ENCODE results near the gene SH3GL3.
A peak's percentile ranks its signal among the peaks of the same experiment; 100 is the strongest.

The SH3GL3 gene

DNA sequence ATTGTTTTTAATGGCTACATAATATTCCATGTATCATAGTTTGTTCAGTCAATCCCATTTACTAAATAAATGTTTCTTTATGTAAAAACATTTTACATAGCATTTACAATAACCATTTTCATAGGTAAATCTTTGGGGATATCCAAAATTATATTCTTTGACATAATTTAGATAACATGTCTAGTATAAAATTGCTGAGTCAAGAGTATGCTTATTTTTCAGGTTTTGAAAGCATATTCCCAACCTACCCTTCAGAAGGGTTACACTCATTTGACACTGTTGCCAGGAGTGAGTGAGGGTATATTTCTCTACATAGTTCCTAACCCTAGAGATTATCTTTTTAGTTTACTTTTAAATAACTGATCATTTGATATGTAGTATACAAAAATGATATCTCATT is 122.2 kb downstream of the SH3GL3 start:
- Histone ChIP-seq H3K9ac (ENCODE audit: low read depth, low read length, poor library complexity) (no peak overlapping the region), H2AFZ (ENCODE audit: low read length) (no peak overlapping the region), H3K23ac (ENCODE audit: low read depth, low read length, poor library complexity) (no peak overlapping the region), H3K27me3 (ENCODE audit: control insufficient read depth in 3 of 3, insufficient read depth in 3 of 3, low read depth in 1 of 3, low read length in 3 of 3) (no peaks in the 10 kb centered on the region), H3K79me1 (ENCODE audit: low read depth, low read length) (no peaks in the 10 kb centered on the region), H3K4ac (ENCODE audit: low read length) (no peak overlapping the region), H2BK15ac (ENCODE audit: low read length) (no peak overlapping the region), H2AK5ac (ENCODE audit: low read depth, low read length) (no peak overlapping the region), H4K91ac (ENCODE audit: low read depth, low read length, poor library complexity) (no peak overlapping the region), H2BK12ac (ENCODE audit: low read length) (no peak overlapping the region), H2BK120ac (ENCODE audit: low read depth, low read length) (no peak overlapping the region), H3K36me3 (replicated peaks in 1 of 2; ENCODE audit: control insufficient read depth in 2 of 2, insufficient read depth in 2 of 2, low read length in 2 of 2) (no peaks in the 10 kb centered on the region), H3K18ac (ENCODE audit: low read length) (no peak overlapping the region), H3K4me1 (ENCODE audit: control insufficient read depth in 2 of 2, insufficient read depth in 1 of 2, low read depth in 1 of 2, low read length in 2 of 2) (no peaks in the 10 kb centered on the region), H4K8ac (ENCODE audit: low read depth, low read length) (no peak overlapping the region), H3K27ac (replicated peaks; ENCODE audit: low read length) (no peak overlapping the region), H3K4me2 (ENCODE audit: insufficient read depth, low read length, poor library complexity, severe bottlenecking) (no peak overlapping the region), H3K14ac (ENCODE audit: low read length) (no peak overlapping the region), H2BK5ac (ENCODE audit: low read length) (no peak overlapping the region), H3K4me3 (ENCODE audit: low read length in 2 of 2) (no peak overlapping the region), H3K9me3 (replicated peaks in 1 of 2; ENCODE audit: control insufficient read depth in 2 of 2, insufficient read depth in 1 of 2, low read depth in 1 of 2, low read length in 2 of 2) (no peaks in the 10 kb centered on the region)
- no peak for DNase-seq (ENCODE audit: low spot score)

DNA sequence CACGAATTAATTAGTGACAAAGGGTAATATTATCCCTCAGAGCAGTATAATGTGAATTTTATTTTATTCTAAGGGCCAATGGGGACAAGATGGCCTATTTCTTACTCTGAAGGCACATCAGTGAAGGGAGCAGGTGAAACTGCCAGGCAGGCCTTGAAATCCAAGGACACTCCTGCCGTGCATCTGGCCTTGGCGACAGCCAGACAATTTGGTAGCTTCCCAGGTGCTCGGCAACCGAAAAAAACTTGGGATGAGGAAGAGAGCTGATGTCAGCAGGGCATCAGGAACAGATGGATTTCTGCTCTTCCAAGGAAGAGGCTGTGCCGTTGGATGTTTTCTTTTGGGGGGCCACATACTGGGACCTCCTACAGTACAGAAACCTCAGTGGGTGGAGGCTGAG is 123.6 kb downstream of the SH3GL3 start:
- no peak overlapping the region for H3K4ac ChIP-seq (ENCODE audit: low read length)
- WGBS, 2 donors (ENCODE audit: extremely low coverage in 2 of 2, insufficient read length in 2 of 2, insufficient replicate concordance in 1 of 2): no CpG with 5 or more reads among the region's 6 CpGs
- H3K79me1 ChIP-seq (ENCODE audit: low read depth, low read length): no peaks in the 10 kb centered on the region
- H3K36me3 ChIP-seq (replicated peaks in 1 of 2; ENCODE audit: control insufficient read depth in 2 of 2, insufficient read depth in 2 of 2, low read length in 2 of 2): no peaks in the 10 kb centered on the region
- no peak overlapping the region for H3K14ac ChIP-seq (ENCODE audit: low read length)
- H4K91ac ChIP-seq (ENCODE audit: low read depth, low read length, poor library complexity): no peak overlapping the region
- H4K8ac ChIP-seq (ENCODE audit: low read depth, low read length): no peak overlapping the region
- no peak overlapping the region for H3K18ac ChIP-seq (ENCODE audit: low read length)
- no peak overlapping the region for H2AFZ ChIP-seq (ENCODE audit: low read length)
- no peak overlapping the region for H3K9ac ChIP-seq (ENCODE audit: low read depth, low read length, poor library complexity)
- DNase-seq (ENCODE audit: low spot score): no peak
- no peak overlapping the region for H3K27ac ChIP-seq (replicated peaks; ENCODE audit: low read length)
- no peak overlapping the region for H2BK15ac ChIP-seq (ENCODE audit: low read length)
- H3K4me1 ChIP-seq (ENCODE audit: control insufficient read depth in 2 of 2, insufficient read depth in 1 of 2, low read depth in 1 of 2, low read length in 2 of 2): no peaks in the 10 kb centered on the region
- H3K23ac ChIP-seq (ENCODE audit: low read depth, low read length, poor library complexity): no peak overlapping the region
- H3K4me2 ChIP-seq (ENCODE audit: insufficient read depth, low read length, poor library complexity, severe bottlenecking): no peak overlapping the region
- H3K27me3 ChIP-seq (ENCODE audit: control insufficient read depth in 3 of 3, insufficient read depth in 3 of 3, low read depth in 1 of 3, low read length in 3 of 3): no peaks in the 10 kb centered on the region
- H2BK120ac ChIP-seq (ENCODE audit: low read depth, low read length): no peak overlapping the region
- H2BK5ac ChIP-seq (ENCODE audit: low read length): no peak overlapping the region
- H3K9me3 ChIP-seq (replicated peaks in 1 of 2; ENCODE audit: control insufficient read depth in 2 of 2, insufficient read depth in 1 of 2, low read depth in 1 of 2, low read length in 2 of 2): no peaks in the 10 kb centered on the region
- no peak overlapping the region for H2BK12ac ChIP-seq (ENCODE audit: low read length)
- no peak overlapping the region for H2AK5ac ChIP-seq (ENCODE audit: low read depth, low read length)
- H3K4me3 ChIP-seq (ENCODE audit: low read length in 2 of 2): no peak overlapping the region

DNA sequence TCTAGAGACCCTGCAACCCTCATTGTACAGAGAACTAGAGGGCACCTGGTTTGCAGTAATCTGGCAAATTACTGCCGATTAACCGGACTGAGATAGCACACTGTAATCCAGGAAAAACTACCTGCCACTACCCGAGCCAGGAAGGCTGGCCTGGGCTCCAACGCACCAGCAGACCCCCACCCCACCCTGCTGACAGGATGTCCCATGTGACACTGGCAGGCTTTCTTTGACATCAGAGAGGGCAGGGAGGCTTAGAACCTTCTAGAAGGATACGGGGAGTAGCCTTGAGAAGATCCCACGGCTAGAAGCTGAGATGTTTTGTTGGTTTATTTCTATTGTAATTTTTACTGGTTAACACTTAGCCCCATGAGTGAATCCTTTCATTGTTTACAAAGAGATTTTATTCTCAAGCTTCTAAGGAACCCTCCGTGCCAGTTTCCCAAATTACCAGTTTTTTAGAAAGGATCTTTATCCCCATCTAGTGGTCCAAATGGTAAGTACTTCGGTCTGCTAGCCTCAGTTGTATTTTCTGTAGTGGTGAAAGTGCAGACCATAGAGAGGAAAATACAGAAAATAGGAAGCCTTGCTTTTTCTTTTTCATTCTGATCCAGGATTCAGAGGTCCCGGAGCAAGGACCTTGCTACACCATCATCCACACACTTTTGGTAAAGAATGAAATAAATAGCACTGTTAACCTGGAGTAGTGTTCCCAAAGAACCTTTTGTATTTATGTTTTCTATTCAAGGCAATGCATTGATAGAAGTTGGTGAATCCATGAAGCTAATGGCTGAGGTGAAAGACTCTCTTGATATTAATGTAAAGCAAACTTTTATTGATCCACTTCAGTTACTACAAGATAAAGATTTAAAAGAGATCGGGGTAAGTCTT is 124.9 kb downstream of the SH3GL3 start:
- Histone ChIP-seq H3K27ac (replicated peaks; ENCODE audit: low read length) (no peak overlapping the region), H3K36me3 (replicated peaks in 1 of 2; ENCODE audit: control insufficient read depth in 2 of 2, insufficient read depth in 2 of 2, low read length in 2 of 2) (no peaks in the 10 kb centered on the region), H3K4ac (ENCODE audit: low read length) (no peak overlapping the region), H2BK12ac (ENCODE audit: low read length) (no peak overlapping the region), H3K14ac (ENCODE audit: low read length) (no peak overlapping the region), H3K4me3 (ENCODE audit: low read length in 2 of 2) (no peak overlapping the region), H3K4me2 (ENCODE audit: insufficient read depth, low read length, poor library complexity, severe bottlenecking) (no peak overlapping the region), H3K9me3 (replicated peaks in 1 of 2; ENCODE audit: control insufficient read depth in 2 of 2, insufficient read depth in 1 of 2, low read depth in 1 of 2, low read length in 2 of 2) (no peaks in the 10 kb centered on the region), H3K79me1 (ENCODE audit: low read depth, low read length) (no peaks in the 10 kb centered on the region), H4K91ac (ENCODE audit: low read depth, low read length, poor library complexity) (no peak overlapping the region), H3K9ac (ENCODE audit: low read depth, low read length, poor library complexity) (no peak overlapping the region), H3K4me1 (ENCODE audit: control insufficient read depth in 2 of 2, insufficient read depth in 1 of 2, low read depth in 1 of 2, low read length in 2 of 2) (no peaks in the 10 kb centered on the region), H3K23ac (ENCODE audit: low read depth, low read length, poor library complexity) (no peak overlapping the region), H2BK15ac (ENCODE audit: low read length) (no peak overlapping the region), H2AK5ac (ENCODE audit: low read depth, low read length) (no peak overlapping the region), H2BK5ac (ENCODE audit: low read length) (no peak overlapping the region), H3K27me3 (ENCODE audit: control insufficient read depth in 3 of 3, insufficient read depth in 3 of 3, low read depth in 1 of 3, low read length in 3 of 3) (no peaks in the 10 kb centered on the region), H2BK120ac (ENCODE audit: low read depth, low read length) (no peak overlapping the region), H4K8ac (ENCODE audit: low read depth, low read length) (no peak overlapping the region), H3K18ac (ENCODE audit: low read length) (no peak overlapping the region), H2AFZ (ENCODE audit: low read length) (no peak overlapping the region)
- no CpG with 5 or more reads among the region's 10 CpGs for WGBS, 2 donors (ENCODE audit: extremely low coverage in 2 of 2, insufficient read length in 2 of 2, insufficient replicate concordance in 1 of 2)
- peak; percentile 41 for DNase-seq (ENCODE audit: low spot score)

DNA sequence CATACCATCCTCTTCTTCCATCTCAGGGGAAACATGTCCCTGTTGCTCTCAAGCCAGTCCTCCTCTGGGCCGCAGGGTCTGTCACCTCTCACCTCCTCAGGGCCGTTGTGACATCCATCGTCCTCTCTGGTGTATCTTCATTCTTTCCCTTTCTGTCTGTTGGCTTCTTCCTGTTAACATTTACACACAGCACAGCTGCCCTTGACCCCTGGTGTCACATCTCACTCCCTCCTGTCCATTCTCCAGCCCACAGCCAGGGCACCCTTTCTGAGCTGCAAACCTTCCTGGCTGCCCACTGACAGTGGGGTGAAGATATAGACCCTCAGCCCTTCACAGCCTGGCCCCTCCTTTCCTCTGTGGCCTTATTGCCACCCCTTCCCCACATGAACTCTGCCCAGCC is 127.2 kb downstream of the SH3GL3 start:
- no CpG with 5 or more reads among the region's 3 CpGs for WGBS, 2 donors (ENCODE audit: extremely low coverage in 2 of 2, insufficient read length in 2 of 2, insufficient replicate concordance in 1 of 2)
- H3K79me1 ChIP-seq (ENCODE audit: low read depth, low read length): no peaks in the 10 kb centered on the region
- H3K36me3 ChIP-seq (replicated peaks in 1 of 2; ENCODE audit: control insufficient read depth in 2 of 2, insufficient read depth in 2 of 2, low read length in 2 of 2): no peaks in the 10 kb centered on the region

More for the DNA sequence above, 127.2 kb downstream of the SH3GL3 start:
- Histone ChIP-seq H3K9ac (ENCODE audit: low read depth, low read length, poor library complexity) (peak overlapping the region; percentile 38), H3K23ac (ENCODE audit: low read depth, low read length, poor library complexity) (no peak overlapping the region), H3K18ac (ENCODE audit: low read length) (peak overlapping the region; percentile 11), H3K9me3 (replicated peaks in 1 of 2; ENCODE audit: control insufficient read depth in 2 of 2, insufficient read depth in 1 of 2, low read depth in 1 of 2, low read length in 2 of 2) (no peaks in the 10 kb centered on the region), H3K27ac (replicated peaks; ENCODE audit: low read length) (no peak overlapping the region), H2BK5ac (ENCODE audit: low read length) (no peak overlapping the region), H2AK5ac (ENCODE audit: low read depth, low read length) (no peak overlapping the region), H3K4me2 (ENCODE audit: insufficient read depth, low read length, poor library complexity, severe bottlenecking) (no peak overlapping the region), H4K91ac (ENCODE audit: low read depth, low read length, poor library complexity) (no peak overlapping the region), H4K8ac (ENCODE audit: low read depth, low read length) (no peak overlapping the region), H2BK120ac (ENCODE audit: low read depth, low read length) (no peak overlapping the region), H3K4me1 (ENCODE audit: control insufficient read depth in 2 of 2, insufficient read depth in 1 of 2, low read depth in 1 of 2, low read length in 2 of 2) (no peaks in the 10 kb centered on the region), H3K4ac (ENCODE audit: low read length) (no peak overlapping the region), H2AFZ (ENCODE audit: low read length) (no peak overlapping the region), H2BK15ac (ENCODE audit: low read length) (no peak overlapping the region), H3K14ac (ENCODE audit: low read length) (no peak overlapping the region), H3K4me3 (ENCODE audit: low read length in 2 of 2) (no peak overlapping the region), H3K27me3 (ENCODE audit: control insufficient read depth in 3 of 3, insufficient read depth in 3 of 3, low read depth in 1 of 3, low read length in 3 of 3) (no peaks in the 10 kb centered on the region), H2BK12ac (ENCODE audit: low read length) (no peak overlapping the region)
- no peak for DNase-seq (ENCODE audit: low spot score)

Data from neuronal stem cell (in vitro differentiated cells).